DMS79 treated with DMSO at 0.1 percent for 48 hours (cell line): ENCODE results near the gene FBXL17.
"Not testable (repeated sequence)": the region's sequence is repeated elsewhere in the genome, so short reads cannot be mapped to it uniquely, and the experiment has no call there.

Experiments used
- DNase-seq: peaks from one replicate; lab custom pipeline; 2025; lab: John Stamatoyannopoulos, UW

Gene FBXL17

DNA sequence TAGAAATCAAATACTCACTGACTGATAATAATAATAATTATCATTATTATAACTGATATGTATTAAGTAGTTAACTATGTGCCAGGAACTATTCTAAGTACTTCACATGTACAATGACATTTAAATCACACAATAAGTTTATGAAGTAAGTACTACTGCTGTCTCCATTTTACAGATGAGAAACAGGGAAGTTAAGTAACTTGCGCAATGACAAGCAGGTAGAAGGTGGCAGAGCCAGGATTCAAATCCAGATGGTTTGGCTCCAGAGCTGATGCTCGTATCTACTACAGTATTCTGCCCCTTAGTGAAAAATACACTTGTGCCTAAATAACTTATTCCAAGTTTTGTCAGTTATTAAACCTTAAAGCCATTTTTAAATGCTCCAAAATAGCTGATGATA lies 217.3 kb downstream of the FBXL17 start:
- no peak for DNase-seq

DNA sequence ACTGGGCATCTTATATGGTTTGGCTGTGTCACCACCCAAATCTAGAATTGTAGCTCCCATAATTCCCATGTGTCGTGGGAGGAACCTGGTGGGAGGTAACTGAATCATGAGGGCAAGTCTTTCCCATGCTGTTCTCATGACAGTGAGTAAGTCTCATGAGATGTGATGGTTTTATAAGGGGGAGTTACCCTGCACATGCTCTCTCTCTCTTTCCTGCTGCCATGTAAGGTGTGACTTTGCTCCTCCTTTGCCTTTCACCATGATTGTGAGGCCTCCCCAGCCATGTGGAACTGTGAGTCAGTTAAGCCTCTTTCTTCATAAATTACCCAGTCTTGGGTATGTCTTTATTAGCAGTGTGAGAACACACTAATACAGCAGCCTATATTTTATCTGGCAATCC lies 229.0 kb downstream of the FBXL17 start:
- not testable (repeated sequence) for DNase-seq

DNA sequence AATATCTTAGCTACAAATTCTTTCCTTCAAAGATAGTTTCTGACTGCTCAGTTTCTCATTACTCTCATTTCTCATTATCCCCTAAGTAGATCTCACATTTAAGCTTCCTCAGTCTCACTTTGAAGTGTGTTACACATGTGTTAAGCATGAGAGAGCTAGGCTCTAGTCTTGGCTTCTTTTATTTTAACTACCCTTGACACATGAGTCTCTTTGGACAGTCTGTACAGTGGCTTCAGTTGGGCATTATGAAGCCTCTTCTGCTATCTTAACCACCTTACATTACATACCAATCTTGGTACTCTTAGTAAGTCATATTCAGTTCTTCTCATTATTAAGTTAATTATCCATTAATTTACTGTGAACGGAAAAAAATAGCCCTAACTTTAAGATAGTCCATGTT lies 232.5 kb downstream of the FBXL17 start:
- no peak for DNase-seq

DNA sequence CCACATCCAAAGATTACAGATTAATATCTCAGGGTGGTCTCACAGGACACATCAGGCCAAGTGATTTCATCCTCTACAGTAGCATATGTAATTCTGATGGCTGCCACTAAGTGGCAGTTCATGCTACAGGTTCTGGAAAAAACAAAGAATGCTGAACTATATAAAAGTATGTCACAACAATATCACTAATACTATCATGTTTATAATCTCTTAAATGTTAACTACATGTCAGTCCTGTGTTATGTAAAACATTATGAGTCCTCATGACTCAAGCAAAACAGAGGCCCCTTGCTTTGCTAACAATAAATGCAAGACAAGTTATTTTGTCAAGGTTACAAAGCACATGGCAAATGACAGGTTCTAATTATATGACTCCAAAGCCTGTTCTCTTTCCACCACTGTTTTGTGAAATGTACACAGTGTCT lies 233.2 kb downstream of the FBXL17 start:
- no peak for DNase-seq

DNA sequence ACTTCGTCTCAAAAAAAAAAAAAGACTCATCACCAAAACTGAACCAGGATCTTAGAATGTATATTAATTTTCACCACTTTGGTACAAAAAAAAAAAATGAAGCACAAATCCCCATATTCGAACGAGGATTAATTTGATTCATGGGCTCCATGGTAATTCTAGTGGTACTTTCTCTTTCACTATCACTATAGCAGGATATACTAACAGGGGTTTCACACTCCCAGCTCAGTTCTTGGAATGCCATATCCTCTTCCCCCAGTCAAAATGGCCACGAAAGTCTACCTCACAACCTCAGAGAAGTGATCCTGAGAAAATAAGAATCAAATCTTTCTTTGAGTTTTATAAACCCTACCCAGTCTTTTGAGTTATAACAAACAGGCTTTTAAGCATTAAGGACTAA lies 235.7 kb downstream of the FBXL17 start:
- no peak for DNase-seq

DNA sequence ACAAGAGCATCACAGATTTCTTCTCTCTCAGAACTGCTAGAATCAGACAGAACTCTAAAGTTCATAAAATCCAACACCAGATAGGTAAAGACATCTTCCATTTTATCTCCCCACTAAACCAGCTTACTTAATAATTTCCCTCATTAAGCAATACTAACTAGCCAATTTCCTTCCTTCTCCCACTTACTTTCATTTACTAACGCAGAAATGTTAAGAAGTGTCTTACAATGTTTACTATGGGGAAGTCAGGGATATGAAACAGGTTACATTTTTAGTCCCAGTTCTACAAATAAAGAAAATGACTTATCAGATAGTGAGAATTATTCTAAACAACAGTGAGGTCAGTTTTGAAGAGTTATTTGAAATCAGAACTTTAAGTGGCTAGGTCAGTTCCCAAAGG lies 236.5 kb downstream of the FBXL17 start:
- no peak for DNase-seq

DNA sequence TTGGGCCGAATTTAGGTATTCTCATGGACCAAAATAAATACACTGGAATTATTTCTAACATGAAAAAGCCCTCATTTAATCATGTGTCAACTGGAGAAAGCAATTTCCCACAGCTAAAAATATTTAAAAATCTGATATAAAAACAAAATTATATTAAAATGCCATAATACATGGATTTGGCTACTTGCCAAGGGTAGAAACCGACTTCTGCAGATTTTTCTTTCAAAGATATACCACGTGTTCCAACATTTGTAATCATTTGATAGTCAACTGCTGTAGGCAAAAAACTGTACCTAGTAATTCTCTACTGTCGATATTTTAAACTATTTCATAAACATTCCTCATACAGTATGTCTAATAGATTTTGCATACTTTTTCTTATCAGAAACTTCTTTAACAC lies 237.6 kb downstream of the FBXL17 start:
- no peak for DNase-seq

DNA sequence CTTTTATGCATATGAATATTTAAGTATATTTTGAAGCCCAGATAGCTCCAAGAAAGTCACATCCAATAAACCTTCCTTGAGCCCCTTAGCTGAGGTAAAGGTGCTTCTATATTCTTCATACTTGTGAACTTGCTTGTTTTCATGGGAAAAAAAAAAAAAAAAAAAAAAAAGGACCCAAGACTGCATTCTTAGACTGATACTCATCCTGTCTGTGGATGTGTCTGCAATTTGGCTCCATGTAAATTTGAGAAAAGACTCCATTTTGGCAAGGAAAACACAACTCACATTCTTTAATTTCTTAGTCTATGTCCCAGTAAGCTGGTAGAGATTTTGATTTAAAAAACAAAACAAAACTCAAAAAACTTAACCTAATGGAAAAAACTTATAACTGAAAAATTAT lies 238.3 kb downstream of the FBXL17 start:
- no peak for DNase-seq

DNA sequence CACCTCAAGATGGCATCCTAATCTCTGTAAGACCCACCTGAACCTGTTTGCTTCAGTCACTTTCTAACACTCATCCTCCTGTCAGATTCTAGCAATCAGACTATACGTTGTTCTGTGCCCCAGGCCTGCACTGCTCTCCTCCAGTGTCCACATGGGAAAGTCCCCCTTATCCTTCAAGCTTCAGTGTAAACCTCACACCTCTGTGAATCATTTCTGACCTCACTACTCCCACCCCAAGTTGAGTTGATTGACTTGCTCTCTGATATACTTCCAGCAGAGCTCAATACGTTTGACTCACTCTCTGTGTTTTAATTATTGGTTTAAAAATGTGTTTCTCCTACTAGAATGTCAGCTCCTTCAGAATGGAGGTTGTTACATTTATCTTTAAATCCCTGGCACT lies 240.2 kb downstream of the FBXL17 start:
- DNase-seq = no peak

DNA sequence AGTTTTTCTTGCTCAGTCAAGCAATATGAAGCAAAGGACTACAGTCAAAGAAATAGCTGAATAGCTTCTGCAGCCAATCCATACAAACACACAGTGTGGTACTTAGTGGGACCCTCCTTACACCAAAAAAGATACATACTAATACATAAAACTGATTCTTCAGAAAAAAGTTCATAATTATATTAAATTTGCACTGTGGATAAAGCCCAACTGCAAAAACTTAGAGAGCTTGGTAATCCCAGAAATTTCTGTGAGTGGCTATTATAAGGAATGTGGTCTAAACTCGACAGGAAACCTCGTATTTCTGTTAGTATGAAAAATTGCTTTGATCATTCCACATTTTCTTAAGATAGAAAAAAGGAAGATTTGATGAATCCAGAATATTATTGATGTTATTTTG lies 245.4 kb downstream of the FBXL17 start:
- no peak for DNase-seq

DNA sequence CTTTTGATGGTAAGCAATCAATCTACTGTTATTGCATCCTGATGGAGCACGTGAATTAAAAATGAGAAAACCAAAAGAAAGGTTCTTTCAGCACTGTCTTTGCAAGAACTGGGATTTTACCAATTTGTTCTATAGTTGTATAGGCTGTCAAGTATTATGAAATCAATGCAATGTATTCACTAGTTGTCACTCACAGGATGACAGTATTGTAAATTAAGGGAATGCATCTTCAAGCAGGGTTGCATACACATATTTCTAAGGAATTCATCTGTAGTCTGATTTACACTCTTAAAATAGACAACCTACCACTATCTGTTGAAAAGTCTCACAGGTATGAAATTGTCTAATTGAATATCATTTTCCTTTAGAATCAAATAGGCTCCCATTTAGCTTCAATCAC lies 252.8 kb downstream of the FBXL17 start:
- no peak for DNase-seq

DNA sequence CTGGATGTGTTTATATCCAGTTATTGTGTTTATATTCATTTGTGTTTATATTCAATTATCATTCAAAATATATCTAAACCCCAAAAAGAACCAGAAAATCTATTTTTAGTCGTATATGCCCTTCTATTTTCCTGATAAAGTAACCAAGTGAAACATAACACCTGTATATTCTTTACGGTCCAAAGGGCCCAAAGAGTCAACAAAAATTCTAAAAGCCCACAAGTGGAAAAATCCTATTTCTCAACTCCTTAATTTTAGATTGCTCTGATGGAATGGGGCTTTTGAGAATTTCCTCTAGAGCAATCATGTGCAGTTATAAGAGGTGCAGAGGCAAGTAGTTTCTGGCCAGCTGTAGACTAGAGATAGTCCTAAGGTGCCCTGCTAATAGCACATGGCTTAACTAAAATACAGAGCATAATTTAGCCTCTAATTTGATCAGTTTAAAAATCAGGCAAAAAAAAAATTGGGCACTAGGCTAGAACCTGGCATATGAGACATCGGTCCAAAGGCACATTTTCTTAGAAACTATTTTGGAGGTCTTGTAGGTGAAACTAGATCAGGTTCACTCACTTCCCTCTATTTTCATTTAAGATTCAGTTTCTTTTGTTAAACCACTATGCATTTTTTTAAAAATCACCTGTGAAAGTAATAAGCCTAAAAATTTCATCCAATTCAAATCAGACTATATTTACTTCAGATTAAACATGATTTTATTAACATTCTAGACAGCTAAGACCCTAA lies 256.0 kb downstream of the FBXL17 start:
- peak; percentile 6 for DNase-seq

DNA sequence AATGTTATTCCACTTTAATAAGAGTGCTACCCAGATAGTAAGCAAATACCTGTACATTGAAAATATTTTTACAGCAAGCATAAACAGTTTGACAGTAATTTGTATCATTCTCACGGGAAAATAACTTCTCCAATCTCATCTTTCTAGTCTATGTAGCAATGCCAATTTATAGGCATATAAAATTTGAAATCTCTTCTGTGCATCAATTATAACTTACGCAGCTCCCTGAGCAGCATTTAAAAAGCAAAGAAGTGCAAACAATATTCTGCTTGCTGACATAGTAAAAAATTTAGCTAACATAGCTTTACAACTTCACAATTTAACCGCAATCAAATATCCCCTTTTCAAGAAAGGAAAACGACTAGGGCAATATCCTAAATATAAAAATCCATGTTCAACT lies 257.3 kb downstream of the FBXL17 start:
- DNase-seq = no peak

DNA sequence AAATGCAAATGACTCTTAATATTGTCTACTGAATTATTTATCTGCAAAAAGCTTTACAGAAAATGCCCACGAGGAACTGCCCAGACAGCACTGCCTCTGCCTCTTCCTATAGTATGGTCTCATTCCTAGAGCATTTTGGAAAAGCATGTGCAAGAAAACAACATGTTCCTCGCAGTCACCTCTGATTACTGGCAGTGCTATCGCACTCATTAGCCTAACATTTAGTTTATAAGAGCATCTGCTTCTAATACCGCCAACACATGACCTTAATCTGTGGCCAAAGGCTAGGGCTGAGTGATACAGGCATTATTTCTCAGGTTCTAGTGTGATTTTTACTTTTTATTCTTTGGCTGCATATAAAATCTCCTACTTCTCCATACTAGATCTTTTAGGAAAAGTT lies 259.2 kb downstream of the FBXL17 start:
- DNase-seq = no peak

DNA sequence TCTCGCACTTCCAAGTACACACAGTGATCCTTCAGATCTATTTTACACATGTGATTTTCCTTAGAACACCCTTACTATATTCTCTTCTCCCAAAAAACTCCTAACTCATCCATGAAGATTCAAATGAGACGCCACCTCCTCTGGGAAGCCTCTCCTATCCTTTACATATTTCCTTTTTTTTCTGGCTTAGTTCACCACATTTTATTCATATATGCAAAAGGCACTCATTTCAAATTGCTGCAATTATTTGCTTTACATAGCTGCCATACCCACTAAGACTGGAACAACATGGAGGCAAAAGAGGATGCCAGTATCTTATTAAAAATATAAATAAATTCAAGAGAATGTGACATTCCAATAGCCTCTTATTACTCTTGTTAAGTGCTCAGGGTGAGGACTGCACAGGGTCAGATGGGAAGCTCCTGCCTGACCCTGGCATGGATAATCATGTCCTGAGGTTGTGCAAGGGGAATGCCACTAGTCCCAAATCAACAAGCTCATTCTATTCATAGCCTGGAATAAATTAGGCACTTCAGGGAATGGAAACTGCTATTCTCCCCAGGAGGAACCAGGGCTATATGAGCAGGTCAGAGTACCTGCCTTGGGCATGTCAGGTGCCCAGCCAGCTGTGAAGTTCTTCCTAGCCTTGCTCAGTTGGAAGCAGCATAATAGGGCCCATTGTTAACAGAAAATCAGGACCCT lies 262.9 kb downstream of the FBXL17 start:
- no peak for DNase-seq

DNA sequence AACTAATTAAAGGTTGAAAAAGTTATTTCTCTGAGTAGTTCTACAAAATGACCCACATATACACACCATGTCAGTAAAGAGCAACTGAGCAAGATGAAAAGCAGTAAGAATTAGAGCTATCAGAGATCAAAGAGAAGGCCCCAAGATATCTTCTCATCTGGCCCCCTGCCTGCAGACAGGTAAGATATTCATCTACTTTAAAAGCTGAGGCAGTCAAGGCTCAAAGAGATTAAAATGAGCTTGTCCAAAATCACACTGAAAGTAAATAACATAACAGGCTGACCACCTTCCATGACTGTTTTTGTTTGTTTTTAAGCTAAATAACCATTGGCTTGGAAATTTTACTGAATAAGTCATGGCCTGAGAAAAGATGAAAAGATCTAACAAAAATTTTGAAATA lies 266.2 kb downstream of the FBXL17 start:
- no peak for DNase-seq

DNA sequence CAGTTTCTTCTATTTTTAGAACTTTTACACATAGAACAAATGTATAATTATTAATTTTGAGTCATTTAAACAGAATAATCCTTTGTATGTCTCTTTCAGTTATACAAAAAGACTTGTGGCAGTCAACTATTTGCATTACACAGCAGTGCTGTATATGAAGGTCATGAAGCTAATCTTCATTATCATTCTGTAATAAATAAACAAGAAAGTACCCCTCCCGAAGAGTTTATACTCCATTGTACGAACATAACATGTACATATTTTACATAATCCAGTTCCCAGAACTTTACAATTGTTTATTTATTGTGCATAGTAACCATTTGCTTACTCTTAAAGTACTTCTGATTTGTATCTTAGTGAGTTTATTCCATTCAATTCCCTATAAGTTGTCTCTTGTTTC lies 267.9 kb downstream of the FBXL17 start:
- DNase-seq = no peak

DNA sequence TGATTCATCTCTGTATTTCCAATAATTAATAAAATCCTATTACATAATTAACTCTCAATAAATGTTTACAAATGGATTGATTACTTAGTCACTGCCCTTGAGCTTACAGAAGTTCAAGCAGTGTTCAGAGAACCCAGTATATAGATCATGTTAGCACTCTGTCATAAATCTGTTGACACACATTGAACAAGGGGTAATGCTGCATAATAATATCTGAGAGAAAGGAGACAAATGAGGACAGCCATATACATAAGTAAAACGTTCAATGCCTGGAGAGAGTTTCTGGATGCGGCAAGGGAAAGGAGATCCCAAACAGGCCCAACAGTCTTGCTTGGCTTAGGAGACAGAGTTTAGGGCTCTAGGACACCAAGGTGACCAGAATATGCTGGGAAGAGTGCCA lies 270.2 kb downstream of the FBXL17 start:
- DNase-seq = no peak

DNA sequence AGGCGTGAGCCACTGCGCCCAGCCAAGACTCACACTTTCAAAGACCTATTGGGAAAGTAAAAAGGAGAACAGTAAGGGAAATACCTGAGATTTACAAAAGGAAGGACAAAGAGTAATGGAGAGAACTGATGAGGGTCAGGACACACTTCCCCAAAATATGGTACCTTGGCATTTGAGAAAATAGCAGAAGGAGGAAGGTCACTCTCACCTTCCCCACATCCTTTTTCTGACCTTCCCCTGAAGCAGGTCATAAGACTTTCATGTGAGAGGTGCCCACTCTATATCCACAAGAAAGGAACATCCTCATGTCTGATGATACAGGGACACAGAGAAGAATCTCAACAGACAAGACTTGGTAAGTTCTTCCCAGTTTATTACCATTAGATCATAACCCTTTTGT lies 272.8 kb downstream of the FBXL17 start:
- DNase-seq = no peak

DNA sequence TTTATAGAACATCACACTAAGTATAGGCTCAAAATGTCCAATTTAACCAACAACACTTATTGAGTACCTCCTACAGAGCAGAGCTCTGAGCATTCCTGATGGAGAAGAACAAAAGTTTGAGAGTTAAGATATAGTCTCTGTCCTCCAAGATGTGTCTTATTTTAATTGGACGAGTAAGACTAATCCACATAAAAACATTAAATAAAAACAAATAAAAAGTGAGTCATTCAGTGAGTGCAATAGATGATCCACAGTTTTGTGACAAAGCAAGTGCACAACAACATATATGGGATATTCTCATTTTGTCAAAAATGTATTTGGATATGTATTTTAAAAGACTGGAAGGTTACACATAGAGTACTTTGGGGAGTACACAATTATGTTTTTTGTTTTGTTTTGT lies 277.4 kb downstream of the FBXL17 start:
- DNase-seq = no peak

DNA sequence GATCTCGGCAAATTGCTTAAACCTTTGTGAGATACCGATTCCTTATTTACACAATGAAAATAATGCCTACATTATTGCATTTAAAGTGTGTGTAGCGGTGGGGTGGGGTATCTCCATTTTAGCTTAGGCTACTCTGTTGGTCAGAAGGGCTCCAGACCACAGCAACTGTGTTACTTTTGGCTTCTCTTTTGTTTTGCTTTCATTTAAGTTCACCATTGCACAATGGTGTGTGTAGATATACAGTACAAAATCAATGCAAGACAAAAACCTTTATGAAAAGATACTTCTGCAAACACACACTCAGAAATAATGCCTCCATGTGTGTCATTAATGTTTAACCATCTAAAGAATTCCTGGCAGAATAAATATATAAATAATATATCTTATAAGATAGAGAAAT lies 279.4 kb downstream of the FBXL17 start:
- no peak for DNase-seq

DNA sequence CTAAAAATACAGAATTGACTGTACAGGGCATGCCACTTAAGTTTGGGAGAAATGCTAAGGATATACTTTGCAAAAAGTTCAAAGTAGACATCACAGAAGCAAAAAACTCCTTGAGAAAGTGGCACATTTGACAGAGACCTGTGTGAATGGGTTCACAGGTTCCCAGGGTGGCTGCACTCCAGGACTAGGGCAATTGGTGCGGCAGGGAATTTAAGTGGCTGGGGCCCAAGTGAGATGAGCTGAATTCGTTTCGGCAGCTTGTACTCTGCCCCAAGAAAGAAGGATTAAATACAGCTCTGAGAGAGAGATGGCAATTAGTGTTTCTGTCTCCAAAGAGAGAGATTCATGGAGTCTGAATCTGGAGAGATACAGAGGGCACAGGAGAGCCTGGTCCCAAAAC lies 280.1 kb downstream of the FBXL17 start:
- DNase-seq = no peak

DNA sequence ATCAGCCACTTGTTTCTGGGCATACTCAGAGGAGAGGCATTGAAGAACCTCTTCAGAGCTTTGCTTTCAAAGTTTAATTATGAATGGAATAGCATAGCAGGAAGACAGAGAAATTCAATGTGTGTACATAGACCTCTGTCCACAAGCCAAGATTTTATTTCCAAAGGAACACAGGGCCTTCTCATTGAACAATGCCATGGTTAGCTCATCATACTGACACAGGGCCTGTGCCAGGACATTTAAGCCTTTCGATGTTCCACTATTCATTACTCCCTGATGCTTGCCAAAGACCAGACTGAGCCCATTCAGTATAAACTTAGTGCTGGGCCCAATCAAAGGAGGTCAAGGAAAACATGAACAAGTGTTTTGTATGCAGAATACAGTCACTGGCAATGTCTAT lies 280.8 kb downstream of the FBXL17 start:
- peak; percentile 27 for DNase-seq

DNA sequence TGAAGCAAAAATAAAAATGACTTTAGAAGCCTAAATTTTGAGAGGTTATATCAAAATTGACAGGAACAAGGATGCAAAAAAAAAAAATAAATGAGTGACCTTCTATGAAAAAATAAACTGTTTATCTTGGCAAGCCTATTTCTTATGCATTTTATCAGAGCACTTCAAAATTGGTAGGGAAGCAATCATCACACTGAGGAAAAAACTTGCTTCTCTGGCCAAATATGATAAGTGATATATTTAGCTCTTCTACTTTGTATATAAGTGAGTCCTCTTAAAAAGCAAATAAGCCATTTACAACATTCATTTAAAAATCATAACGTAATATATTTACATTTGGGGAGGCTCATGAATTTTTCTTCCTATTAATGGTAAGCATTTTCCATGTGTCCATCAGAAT lies 287.1 kb downstream of the FBXL17 start:
- DNase-seq = no peak
